IgD-negative memory B cell (primary cell): ENCODE measurements around the gene ESYT2. TPM values are rescaled to one million over a fixed set of nuclear protein-coding genes. Genes with fewer than 3 reads are reported as not detected.

Experiments used
- H3K27ac Mint-ChIP-seq, 3 donors: one replicate each; pipeline ENCODE4 v1.8.0; 2020 to 2022; ENCODE audit warnings: mild to moderate bottlenecking in 3 of 3, mixed read lengths in 3 of 3, moderate library complexity in 1 of 3
- H3K27me3 Mint-ChIP-seq: one replicate; pipeline ENCODE4 v1.8.0; 2021; ENCODE audit warnings: mixed read lengths
- H3K36me3 Mint-ChIP-seq: one replicate; pipeline ENCODE4 v1.8.0; 2020; ENCODE audit warnings: mild to moderate bottlenecking, mixed read lengths
- H3K4me1 Mint-ChIP-seq, 3 donors: one replicate each; pipeline ENCODE4 v1.8.0; 2020 to 2022; ENCODE audit warnings: mixed read lengths in 3 of 3, mild to moderate bottlenecking in 1 of 3
- H3K4me3 Mint-ChIP-seq, 4 donors: one replicate each; pipeline ENCODE4 v1.8.0; 2020 to 2022; ENCODE audit warnings: mild to moderate bottlenecking in 4 of 4, mixed read lengths in 4 of 4, moderate library complexity in 3 of 4
- H3K9me3 Mint-ChIP-seq, 3 donors: one replicate each; pipeline ENCODE4 v1.8.0; 2020 to 2021; ENCODE audit warnings: mixed read lengths in 3 of 3, mild to moderate bottlenecking in 1 of 3
- polyA plus RNA-seq: library from polyadenylated mRNA; unstranded; fragments of 300-500 nt; fragmentation: Illumina TruSeq; gene quantifications from one replicate; pipeline ENCODE4 v1.2.3, GENCODE V29; 2021

The ESYT2 gene
- polyA plus RNA-seq, 1 donor from 2014 or later, result 13.2 TPM

GRCh38 chr7:158760936-158761335 is 68.4 kb downstream of the ESYT2 start:
- peaks cover 24% of the 10 kb centered on the region for H3K36me3 Mint-ChIP-seq
- H3K4me3 Mint-ChIP-seq, result no peak overlapping the region
- no peaks in the 10 kb centered on the region for H3K4me1 Mint-ChIP-seq
- H3K9me3 Mint-ChIP-seq, result no peaks in the 10 kb centered on the region
- no peaks in the 10 kb centered on the region for H3K27me3 Mint-ChIP-seq
- no peak overlapping the region for H3K27ac Mint-ChIP-seq

- no peaks in the 10 kb centered on the region for H3K4me1 Mint-ChIP-seq
- H3K4me3 Mint-ChIP-seq, result no peak overlapping the region
- no peaks in the 10 kb centered on the region for H3K27me3 Mint-ChIP-seq
- peaks cover 24% of the 10 kb centered on the region for H3K36me3 Mint-ChIP-seq
- no peaks in the 10 kb centered on the region for H3K9me3 Mint-ChIP-seq
- no peak overlapping the region for H3K27ac Mint-ChIP-seq
These were observed 68.9 kb downstream of the ESYT2 start for GRCh38 chr7:158760445-158760764.

- Mint-ChIP-seq H3K4me3 (no peak overlapping the region), H3K9me3 (no peaks in the 10 kb centered on the region), H3K36me3 (peaks cover 28% of the 10 kb centered on the region), H3K27me3 (no peaks in the 10 kb centered on the region), H3K27ac (peak overlapping the region in 1 of 3 donors; percentile 82), H3K4me1 (no peaks in the 10 kb centered on the region)
These were observed 69.4 kb downstream of the ESYT2 start for GRCh38 chr7:158759749-158760444.

- no peaks in the 10 kb centered on the region for H3K4me1 Mint-ChIP-seq
- H3K4me3 Mint-ChIP-seq, result no peak overlapping the region
- H3K27ac Mint-ChIP-seq, result peak overlapping the region in 1 of 3 donors; percentile 82
- no peaks in the 10 kb centered on the region for H3K27me3 Mint-ChIP-seq
- no peaks in the 10 kb centered on the region for H3K9me3 Mint-ChIP-seq
- H3K36me3 Mint-ChIP-seq, result peaks cover 31% of the 10 kb centered on the region
These were observed 70.1 kb downstream of the ESYT2 start for GRCh38 chr7:158759245-158759614.

GRCh38 chr7:158758586-158759244 is 70.6 kb downstream of the ESYT2 start:
- Mint-ChIP-seq H3K27ac (no peak overlapping the region), H3K4me3 (no peak overlapping the region), H3K9me3 (no peaks in the 10 kb centered on the region), H3K36me3 (peaks cover 31% of the 10 kb centered on the region), H3K27me3 (no peaks in the 10 kb centered on the region), H3K4me1 (no peaks in the 10 kb centered on the region)

- H3K27me3 Mint-ChIP-seq, result no peaks in the 10 kb centered on the region
- H3K27ac Mint-ChIP-seq, result peak overlapping the region in 1 of 3 donors; percentile 59
- H3K36me3 Mint-ChIP-seq, result peaks cover 31% of the 10 kb centered on the region
- H3K9me3 Mint-ChIP-seq, result no peaks in the 10 kb centered on the region
- no peak overlapping the region for H3K4me3 Mint-ChIP-seq
- no peaks in the 10 kb centered on the region for H3K4me1 Mint-ChIP-seq
These were observed 71.8 kb downstream of the ESYT2 start for GRCh38 chr7:158757404-158757989.

- no peak overlapping the region for H3K4me3 Mint-ChIP-seq
- no peaks in the 10 kb centered on the region for H3K9me3 Mint-ChIP-seq
- no peaks in the 10 kb centered on the region for H3K27me3 Mint-ChIP-seq
- no peaks in the 10 kb centered on the region for H3K4me1 Mint-ChIP-seq
- H3K36me3 Mint-ChIP-seq, result peaks cover 21% of the 10 kb centered on the region
- H3K27ac Mint-ChIP-seq, result no peak overlapping the region
These were observed 74.4 kb downstream of the ESYT2 start for GRCh38 chr7:158754746-158755444.

GRCh38 chr7:158753900-158754299 is 75.4 kb downstream of the ESYT2 start:
- Mint-ChIP-seq H3K9me3 (no peaks in the 10 kb centered on the region), H3K4me3 (no peak overlapping the region), H3K4me1 (no peaks in the 10 kb centered on the region), H3K27ac (peak overlapping the region in 1 of 3 donors; percentile 69), H3K36me3 (peaks cover 15% of the 10 kb centered on the region), H3K27me3 (no peaks in the 10 kb centered on the region)

GRCh38 chr7:158751751-158752150 is 77.6 kb downstream of the ESYT2 start:
- H3K36me3 Mint-ChIP-seq, result peaks cover 12% of the 10 kb centered on the region
- H3K27ac Mint-ChIP-seq, result no peak overlapping the region
- no peak overlapping the region for H3K4me3 Mint-ChIP-seq
- H3K27me3 Mint-ChIP-seq, result no peaks in the 10 kb centered on the region
- no peaks in the 10 kb centered on the region for H3K9me3 Mint-ChIP-seq
- H3K4me1 Mint-ChIP-seq, result peaks cover 0 to 2% (median 0%) of the 10 kb centered on the region in 3 donors

- Mint-ChIP-seq H3K4me1 (peaks cover 0 to 2% (median 0%) of the 10 kb centered on the region in 3 donors), H3K4me3 (no peak overlapping the region), H3K36me3 (peaks cover 16% of the 10 kb centered on the region), H3K27ac (no peak overlapping the region), H3K27me3 (no peaks in the 10 kb centered on the region), H3K9me3 (no peaks in the 10 kb centered on the region)
These were observed 78.1 kb downstream of the ESYT2 start for GRCh38 chr7:158751199-158751598.

GRCh38 chr7:158750702-158751101 is 78.6 kb downstream of the ESYT2 start:
- Mint-ChIP-seq H3K4me3 (no peak overlapping the region), H3K36me3 (peaks cover 17% of the 10 kb centered on the region), H3K27me3 (no peaks in the 10 kb centered on the region), H3K4me1 (peaks cover 0 to 2% (median 0%) of the 10 kb centered on the region in 3 donors), H3K27ac (no peak overlapping the region), H3K9me3 (no peaks in the 10 kb centered on the region)

- Mint-ChIP-seq H3K4me3 (no peak overlapping the region), H3K27ac (peak overlapping the region in 1 of 3 donors; percentile 53), H3K9me3 (no peaks in the 10 kb centered on the region), H3K4me1 (peaks cover 0 to 2% (median 0%) of the 10 kb centered on the region in 3 donors), H3K36me3 (peaks cover 11% of the 10 kb centered on the region), H3K27me3 (no peaks in the 10 kb centered on the region)
These were observed 79.9 kb downstream of the ESYT2 start for GRCh38 chr7:158749396-158749795.

GRCh38 chr7:158748335-158748734 is 81.0 kb downstream of the ESYT2 start:
- Mint-ChIP-seq H3K4me1 (peaks cover 0 to 2% (median 0%) of the 10 kb centered on the region in 3 donors), H3K9me3 (no peaks in the 10 kb centered on the region), H3K36me3 (peaks cover 11% of the 10 kb centered on the region), H3K4me3 (no peak overlapping the region), H3K27ac (no peak overlapping the region), H3K27me3 (no peaks in the 10 kb centered on the region)

GRCh38 chr7:158747408-158747807 is 81.9 kb downstream of the ESYT2 start:
- Mint-ChIP-seq H3K36me3 (peaks cover 13% of the 10 kb centered on the region), H3K27me3 (no peaks in the 10 kb centered on the region), H3K27ac (no peak overlapping the region), H3K9me3 (no peaks in the 10 kb centered on the region), H3K4me3 (no peak overlapping the region), H3K4me1 (peaks cover 0 to 2% (median 0%) of the 10 kb centered on the region in 3 donors)

GRCh38 chr7:158746957-158747356 is 82.4 kb downstream of the ESYT2 start:
- no peak overlapping the region for H3K27ac Mint-ChIP-seq
- no peaks in the 10 kb centered on the region for H3K27me3 Mint-ChIP-seq
- H3K36me3 Mint-ChIP-seq, result peaks cover 13% of the 10 kb centered on the region
- no peaks in the 10 kb centered on the region for H3K9me3 Mint-ChIP-seq
- H3K4me1 Mint-ChIP-seq, result peaks cover 0 to 2% (median 0%) of the 10 kb centered on the region in 3 donors
- H3K4me3 Mint-ChIP-seq, result no peak overlapping the region
